Hematopoietic multipotent progenitor cell treated with erythropoietin and hydrocortisone succinate and interleukin-3 and kit ligand, for 17 days (in vitro differentiated cells): ENCODE results near the gene ZNF282.

Experiments used
- DNase-seq: peaks from one replicate; pipeline ENCODE4 v3.0.0-alpha.2; 2015; ENCODE audit warnings: low spot score

Gene ZNF282

DNA sequence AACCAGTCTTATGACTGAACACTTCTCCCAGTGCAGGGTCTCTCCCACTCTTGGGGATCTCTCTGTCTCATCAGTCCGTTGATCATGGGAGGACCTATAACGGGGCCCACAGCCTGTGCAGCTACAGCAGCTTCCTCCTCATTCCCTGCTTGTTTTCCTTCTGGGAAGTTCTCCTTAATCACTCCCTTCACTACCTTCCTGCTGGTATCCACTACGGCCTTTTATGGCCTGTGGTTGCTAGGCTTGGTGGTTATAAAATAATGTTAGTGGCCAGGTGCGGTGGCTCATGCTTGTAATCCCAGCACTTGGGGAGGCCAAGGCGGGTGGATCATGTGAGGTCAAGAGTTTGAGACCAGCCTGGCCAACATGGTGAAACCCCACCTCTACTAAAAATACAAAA, 3.5 kb upstream of the ZNF282 start:
- no peak for DNase-seq

DNA sequence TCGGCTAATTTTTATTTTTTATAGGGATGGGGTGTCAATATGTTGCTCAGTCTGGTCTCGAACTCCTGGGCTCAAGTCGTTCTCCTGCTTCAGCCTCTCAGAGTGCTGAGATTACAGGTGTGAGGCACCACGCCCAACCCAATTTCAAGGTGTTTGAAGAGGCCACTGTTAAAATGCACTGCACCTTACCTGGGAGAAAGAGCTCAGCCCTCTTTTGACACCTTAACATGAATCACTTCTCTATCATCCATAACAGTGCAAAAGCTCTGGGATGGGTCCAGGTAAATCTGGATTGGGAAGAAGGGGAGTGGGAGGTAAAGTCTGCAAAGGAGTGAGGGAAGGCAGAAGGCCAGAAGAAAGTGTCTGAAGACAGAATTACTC, 557 bp upstream of the ZNF282 start:
- no peak for DNase-seq

DNA sequence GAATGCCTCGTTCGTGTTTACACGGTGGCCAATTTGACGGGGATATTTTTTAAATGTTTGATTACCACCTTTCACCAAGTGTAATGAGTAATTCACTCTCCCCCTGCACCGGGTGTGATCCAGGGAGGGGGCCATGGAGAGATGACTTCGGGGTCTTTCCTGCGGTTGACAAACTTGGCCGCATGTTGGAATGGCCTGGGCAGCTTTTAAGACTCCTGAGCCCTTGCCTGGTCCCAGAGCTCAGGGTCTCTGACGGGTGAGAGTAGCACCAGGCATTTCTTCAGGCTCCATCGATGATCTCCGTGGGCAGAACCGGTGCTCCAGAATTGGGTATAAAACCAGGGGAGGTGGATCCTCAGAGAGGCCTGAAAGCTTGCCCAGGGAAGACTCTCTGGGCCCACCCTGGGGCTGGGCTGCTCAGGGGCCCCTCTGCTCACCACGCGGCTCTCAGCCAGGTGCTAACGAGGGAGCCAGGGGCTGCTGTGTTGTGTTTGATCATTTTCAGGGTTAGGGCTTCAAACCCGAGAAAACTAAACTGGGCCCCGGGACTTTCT, 882 bp downstream of the ZNF282 start:
- DNase-seq: no peak

DNA sequence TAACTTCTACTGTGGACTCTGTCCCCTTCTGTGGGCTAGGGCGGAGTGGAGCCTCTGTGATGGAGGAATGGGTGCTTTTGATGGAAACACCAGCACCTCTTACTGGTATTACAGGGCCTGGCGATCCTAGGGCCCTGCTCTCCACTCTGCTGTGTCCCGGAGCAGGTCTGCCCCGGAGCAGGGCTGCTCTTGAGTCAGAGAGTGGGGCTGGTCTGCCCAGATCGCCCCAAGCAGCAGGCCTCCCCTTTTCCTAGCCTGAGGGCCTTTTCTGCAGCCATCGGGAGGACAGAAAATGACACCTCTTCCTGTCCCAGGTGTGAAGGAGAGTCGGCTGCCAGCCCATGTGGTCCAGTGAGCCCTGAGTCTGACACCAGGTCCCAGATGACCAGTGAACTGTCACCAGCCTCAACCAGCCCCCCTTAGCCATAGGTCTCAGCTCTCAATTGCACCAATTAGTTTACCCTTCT, 1.4 kb downstream of the ZNF282 start:
- DNase-seq: no peak

DNA sequence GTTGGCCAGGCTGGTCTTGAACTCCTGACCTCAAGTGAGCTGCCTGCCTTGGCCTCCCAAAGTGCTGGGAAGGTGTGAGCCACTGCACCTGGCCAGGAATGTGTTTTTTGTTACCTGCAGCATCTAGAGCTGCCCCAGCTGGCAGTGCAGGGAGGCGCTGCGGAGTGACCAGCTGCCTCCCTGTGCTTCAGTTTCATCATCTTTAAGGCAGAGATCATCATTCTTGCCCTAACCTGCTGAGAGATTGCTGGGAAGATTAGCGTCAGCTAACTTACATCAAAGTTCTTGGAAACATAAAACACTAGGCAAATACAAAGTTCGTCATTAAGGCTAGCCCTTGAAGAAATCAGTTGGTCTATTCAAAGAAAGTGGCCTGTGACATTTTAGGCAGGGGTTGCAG, 2.3 kb downstream of the ZNF282 start:
- DNase-seq: no peak

DNA sequence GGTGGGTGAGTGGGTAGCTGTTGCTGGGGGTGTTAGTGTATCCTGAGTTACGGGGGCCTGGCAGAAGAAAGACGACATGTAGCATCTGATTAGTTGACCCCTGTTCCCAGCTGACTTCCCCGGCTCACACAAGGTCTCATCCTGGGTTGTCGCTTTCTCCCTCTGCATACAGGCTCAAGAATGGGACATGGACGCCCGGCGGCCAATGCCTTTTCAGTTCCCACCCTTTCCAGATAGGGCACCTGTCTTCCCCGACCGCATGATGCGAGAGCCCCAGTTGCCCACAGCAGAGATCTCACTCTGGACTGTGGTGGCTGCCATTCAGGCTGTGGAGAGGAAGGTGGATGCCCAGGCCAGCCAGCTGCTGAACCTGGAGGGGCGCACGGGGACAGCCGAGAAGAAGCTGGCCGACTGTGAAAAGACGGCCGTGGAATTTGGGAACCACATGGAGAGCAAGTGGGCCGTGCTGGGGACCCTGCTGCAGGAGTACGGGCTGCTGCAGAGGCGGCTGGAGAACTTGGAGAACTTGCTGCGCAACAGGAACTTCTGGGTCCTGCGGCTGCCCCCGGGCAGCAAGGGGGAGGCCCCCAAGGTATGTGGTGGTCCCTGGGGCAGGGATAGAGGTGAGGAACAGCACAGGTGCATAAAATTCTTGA, 2.9 kb downstream of the ZNF282 start:
- no peak for DNase-seq

DNA sequence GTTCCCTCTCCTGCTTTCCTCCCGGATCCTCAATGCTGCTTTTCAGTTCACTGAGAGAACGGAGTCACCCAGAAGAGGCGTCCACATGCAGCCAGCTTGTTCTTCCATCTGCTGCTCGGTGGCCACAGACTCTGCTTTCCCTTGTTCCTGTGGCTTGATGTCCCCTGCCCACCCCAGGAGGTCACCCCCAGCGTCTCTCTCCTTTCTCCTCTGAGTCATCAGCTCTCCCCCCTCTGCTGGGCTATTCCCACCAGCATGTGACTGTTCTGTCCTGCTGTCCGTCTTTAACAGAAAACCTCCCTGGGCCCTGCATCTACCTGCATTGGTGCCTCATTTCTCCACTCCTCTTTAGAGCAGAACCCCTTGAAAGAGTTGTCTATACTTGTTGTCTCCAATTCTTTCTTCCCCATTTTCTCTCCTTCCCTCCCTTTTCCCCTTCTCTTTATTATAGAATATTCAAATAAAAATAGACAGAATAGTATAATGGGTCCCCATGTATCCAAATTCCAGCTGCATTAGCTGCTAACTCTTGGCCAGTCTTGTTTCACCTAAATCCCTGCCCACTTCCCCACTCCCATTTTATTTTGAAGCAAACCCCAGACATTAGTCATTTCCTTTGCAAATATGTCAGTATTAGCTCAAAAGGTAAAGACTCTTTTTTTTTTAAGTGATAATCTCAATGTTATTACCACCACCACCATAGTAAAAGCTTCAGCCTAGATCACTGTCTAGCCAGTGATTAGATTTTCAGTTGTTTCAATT, 4.1 kb downstream of the ZNF282 start:
- no peak for DNase-seq

DNA sequence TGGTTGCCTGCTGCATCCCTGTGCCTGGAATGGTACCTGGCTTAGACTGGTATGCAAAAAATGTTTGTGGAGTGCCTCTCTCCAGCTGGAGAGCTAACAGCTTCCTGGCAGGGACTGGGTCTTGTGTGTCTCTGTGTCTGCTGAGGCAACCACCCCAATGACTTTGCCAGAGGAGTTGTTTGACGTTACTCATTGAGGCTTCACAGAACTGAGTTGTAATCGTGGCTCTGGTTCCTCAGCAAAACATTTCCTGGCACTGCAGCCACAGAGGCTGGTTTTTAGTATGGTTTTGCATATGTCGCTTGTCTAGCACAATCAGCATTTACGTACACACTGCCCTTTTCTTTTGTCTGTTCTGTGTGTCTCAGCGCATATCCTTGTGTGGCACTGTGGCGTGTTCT, 7.5 kb downstream of the ZNF282 start:
- DNase-seq: no peak

DNA sequence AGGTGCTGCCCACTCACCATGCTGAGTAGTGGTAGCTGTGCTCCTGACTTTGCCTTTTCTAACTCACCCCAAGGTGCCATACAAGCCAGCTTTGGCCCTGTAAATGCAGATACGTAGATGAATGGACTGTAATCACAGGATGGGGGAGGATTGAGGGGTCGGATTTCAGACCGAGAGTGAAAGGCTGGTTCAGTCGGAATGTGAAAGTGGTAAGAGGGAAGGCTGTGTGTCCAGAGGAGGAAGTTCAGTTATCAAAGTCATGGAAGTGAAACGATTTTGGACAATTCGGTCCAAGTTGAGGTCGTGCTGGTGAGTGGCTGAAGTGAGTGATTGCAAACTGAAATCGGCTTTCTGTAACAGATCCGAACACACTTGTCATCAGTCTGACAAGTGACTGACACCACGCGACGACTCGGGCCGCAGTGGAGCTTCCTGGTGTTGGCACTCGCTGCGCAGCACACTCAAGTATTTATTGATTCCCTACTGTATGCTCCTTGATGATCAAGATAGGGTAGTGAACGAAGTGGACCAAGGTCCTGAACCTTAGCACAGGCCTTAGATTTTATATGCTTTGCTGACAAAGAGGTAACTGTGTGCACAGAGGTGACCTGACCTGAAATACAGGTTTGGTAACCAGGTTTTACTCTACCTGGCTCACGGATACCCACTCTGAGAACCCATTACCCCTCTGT, 10.5 kb downstream of the ZNF282 start:
- no peak for DNase-seq

DNA sequence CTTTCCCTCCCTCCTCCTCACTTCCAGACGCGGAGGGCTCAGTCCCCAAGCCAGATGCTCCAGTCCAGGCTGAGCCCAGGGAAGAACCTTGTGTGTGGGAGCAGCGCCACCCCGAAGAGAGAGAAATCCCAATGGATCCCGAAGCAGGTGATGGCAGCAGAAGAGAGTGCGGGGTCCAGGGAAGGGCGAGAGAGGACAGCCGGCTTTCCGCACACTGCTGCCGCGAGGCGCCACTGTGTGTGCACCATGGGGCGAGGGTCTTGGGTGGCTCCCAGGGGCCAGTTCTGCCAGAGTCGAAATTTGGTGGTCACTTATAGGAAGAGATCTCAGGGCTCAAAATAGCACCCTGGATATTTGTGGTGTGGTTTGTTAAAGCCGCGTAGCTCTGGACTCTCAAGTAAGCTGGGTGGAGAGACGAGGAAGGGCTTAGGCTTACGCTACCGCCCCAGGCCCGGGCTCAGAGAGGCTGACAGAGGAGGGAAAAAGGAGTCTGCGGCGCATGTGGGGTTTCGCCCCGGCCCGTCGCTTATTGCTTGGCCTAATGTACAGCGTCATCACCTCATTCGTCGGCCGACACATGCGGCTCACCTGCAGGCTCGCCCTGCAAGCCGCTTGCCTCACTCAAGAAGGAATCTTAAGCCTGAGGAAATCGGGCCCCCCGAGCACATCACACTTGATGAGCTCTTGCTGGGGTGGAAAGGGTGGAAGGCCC, 12.1 kb downstream of the ZNF282 start:
- DNase-seq: no peak

DNA sequence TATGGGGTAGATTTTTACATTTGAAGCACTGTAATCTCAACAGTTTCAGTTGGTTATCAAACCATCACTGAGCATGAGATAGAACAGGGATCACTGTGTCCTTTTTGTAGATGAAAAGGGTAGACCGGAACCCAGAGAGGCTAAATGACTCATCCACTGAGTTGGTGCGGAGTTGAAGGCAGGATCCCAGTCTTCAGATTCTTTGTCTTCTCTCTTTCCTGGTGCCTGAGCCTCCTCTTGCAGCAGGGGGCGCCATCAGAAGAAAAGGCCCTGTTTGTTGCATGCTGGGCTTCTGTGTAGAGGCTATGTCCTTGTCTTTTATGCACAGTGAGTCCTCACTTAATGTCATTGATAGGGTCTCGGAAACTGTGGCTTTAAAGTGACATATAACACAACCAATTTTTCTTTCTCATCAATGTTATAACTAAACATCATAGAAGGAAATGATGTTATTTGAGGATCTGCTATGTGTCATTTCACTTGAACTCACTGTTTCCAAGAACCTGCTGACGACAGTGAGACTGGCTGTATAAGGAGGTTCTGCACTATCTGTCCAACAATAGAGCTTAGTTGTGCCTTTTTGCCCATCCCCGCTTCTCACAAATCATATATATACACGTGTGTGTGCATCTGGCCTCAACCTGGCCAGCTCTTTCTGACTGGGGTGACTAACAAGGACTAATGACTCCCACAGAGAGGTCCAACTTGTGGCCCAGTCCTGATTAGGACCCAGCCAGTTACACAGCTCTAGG, 14.3 kb downstream of the ZNF282 start:
- peak; percentile 43 for DNase-seq

DNA sequence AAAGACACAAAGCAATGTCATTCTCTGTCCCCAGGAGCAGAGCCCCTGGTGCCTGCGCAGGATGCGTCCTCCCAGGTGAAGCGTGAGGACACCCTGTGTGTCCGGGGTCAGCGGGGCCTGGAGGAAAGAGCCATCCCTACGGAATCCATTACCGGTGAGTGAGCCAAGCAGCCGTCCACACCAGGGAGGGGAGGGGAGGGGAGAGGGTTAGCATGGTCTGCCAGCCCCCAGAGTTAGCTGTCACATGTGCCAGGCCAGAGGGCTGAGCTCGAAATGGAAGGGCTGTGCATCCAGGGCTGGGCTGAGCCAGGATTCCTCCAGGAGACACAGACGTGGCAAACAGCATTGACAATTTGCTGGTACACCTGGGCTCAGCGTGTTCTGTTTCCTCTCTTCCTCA, 15.2 kb downstream of the ZNF282 start:
- DNase-seq: no peak

DNA sequence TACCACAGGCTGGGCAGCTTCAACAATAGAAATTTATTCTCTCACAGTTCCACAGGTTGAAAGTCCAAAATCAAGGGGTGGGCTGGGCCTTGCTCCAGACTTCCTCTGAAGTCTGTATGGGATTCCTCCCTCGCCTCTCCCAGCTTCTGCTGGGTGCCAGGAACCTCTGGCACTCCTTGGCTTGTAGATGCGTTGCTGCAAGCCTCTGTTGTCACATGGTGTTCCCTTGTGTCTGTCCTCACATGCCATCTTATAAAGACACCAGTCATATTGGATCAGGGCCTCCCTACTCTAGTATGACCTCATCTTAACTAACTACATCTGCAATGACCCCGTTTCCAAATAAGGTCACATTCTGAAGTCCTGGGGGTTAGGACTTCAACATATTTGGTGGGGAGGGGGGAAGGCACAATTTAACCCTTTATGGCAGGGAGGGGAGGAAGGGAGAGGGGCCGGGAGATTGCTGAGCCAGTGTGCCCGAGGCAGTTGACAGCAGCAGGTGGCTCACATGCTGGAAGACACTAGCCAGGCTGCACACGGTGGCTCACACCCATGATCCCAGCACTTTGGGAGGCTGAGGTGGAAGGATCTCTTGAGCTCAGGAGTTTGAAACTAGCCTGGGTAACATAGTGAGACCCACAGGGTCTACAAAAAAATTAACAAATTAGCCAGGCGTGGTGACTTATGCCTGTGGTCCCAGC, 18.8 kb downstream of the ZNF282 start:
- no peak for DNase-seq

DNA sequence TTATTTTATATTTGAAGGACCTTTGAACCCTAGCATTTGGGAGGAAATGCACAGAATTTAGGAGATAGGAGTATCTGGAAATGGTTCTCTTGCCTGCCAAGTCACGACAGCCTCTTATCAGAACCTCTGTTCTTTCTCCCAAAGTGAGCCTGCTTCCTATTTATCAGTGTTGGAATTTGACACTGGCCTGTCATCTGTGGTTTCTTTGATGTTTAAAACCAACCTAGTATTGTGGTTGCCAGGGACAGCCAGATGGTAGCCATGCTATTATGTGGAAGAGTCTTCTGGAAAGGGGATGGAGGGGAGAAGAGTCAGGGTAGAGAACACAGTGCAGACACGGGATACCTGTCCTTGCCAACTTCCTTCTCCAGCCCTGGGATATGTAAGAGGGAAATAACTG, 21.1 kb downstream of the ZNF282 start:
- no peak for DNase-seq

DNA sequence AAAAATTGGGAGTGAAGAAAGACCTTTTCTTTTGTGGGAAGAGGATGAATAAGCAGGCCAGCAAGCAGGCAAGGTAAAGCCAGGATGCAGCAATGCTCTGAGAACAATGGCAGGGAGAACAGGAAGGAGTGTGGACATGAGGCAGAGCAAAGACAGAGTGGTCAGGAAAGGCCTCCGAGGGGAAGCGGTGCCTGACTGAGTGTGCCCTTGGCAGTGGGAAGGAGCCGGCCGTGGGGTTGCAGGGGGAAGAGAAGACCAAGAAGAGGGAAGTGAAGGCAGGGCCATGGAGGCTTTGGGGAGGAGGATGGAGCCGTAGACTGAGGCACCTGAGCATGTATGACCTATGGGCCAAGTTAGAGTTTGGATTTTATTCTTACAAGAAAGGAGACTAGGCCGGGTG, 22.2 kb downstream of the ZNF282 start:
- no peak for DNase-seq

DNA sequence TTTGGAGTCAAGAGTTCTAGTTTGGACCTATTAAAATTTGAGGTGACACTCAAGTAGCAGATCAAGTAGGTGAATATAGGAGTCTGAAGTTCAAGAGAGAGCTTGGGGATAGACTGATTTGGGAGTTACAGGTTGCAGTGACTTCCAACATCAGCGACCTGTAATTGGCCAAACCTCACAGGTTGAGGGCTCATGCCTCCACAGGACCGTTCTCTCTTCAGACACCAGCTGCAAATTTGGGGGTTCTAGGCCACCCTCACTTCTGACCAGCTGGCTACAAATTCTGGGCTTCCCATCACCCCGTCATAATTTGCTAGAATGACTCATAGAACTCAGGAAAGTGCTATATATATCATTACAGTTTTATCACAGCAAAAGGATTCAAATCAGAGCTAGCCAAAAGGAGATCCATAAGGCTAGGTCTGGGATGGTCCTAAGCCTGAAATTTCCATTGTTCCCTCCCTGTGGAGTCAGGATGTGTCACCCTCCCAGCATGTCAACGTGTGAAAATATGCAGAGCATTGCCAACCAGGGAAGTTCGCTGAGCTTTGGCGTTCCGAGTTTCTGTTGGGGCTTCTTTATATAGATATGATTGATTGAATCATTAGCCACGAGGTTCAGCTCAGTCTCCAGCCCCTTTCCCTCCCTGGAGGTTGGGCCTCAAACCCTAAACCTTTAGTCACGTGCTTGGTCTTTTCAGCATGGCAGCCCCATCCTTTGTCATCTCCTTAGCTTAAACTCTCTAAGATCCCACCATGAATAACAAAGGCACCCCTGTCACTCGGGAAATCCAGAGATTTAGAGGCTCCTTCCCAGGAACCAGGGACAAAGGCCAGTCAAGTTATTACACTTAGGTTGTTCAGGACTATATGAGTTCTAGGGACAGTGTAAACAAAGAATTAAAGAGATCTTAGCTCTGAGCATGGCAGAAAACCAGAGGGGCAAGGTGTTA, 23.4 kb downstream of the ZNF282 start:
- no peak for DNase-seq

DNA sequence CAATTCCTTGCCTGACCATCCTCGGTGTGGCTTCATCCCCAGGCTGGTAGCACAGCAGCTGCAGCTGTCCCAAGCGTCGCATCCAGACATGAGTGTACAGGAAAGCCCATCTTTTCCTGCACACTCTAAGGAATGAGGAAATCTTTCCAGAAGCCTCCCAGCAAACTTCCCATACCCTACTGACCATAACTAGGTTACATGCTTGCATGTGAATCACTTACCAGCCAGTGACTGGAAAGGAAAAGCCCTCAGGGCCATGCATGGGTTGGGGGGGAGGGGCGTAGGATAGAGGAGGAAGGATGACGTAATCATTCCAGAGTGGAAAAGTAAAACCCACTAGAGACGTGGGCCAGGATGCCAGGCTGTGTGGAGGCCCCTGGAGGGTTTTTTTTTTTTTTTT, 25.2 kb downstream of the ZNF282 start:
- DNase-seq: no peak

DNA sequence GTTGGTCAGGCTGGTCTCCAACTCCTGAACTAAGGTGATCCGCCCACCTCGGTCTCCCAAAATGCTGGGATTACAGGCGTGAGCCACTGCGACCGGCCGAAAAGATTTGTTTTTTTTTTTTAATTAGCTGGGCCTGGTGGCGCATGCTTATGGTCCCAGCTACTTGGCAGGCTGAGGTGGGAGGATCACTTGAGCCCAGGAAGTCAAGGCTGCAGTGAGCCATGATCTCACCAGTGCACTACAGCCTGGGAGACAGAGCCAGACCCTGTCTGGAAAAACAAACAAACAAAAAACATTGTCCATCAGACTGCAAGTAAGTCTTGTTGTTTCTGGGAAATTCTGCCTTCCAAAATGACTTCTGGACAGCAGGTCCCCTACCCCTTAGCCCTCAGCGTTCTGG, 27.8 kb downstream of the ZNF282 start:
- no peak for DNase-seq

DNA sequence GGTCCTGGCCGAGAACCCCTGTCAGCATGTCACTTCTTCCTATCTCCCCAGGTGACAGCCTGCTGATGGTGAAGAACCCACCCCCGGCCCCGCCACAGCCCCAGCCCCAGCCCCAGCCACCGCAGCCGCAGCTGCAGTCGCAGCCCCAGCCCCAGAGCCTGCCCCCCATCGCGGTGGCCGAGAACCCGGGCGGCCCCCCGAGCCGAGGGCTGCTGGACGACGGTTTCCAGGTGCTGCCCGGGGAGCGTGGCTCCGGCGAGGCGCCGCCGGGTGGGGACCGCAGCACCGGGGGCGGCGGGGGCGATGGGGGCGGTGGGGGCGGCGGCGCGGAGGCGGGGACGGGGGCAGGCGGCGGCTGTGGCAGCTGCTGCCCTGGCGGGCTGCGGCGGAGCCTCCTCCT, 28.4 kb downstream of the ZNF282 start:
- no peak for DNase-seq

DNA sequence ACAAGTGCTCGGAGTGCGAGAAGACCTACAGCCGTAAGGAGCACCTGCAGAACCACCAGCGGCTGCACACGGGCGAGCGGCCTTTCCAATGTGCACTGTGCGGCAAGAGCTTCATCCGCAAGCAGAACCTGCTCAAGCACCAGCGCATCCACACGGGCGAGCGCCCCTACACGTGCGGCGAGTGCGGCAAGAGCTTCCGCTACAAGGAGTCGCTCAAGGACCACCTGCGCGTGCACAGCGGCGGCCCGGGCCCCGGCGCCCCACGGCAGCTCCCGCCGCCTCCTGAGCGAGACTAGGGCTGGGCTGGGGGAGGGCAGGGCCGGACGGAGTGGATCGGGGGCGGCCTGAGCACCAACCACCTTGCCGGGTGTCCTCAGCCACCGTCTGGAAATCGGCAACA, 29.0 kb downstream of the ZNF282 start:
- no peak for DNase-seq
